ENCODE data around the gene ABHD17C. TPM values are rescaled to one million over a fixed set of nuclear protein-coding genes. Genes with fewer than 3 reads are reported as not detected.

The ABHD17C gene
- total and polyA plus RNA-seq, 2 experiments from 2014 or later = 11.3 to 23.8 TPM

GRCh38 chr15:80654299-80654698 lies 40.8 kb upstream of the ABHD17C start:
- peak; percentile 27 for DNase-seq (ENCODE audit: low spot score)
- TF ChIP-seq ZNF462 (CRISPR knock-in tag; IDR thresholded peaks at IDR 0.05) (peak; percentile 55), STAT1 (IDR thresholded peaks at IDR 0.05; ENCODE audit: unreplicated experiment) (no peak)
- Histone ChIP-seq H3K4me1 (ENCODE audit: insufficient read depth) (no peaks in the 10 kb centered on the region), H3K79me2 (replicated peaks; ENCODE audit: insufficient read depth) (no peaks in the 10 kb centered on the region), H3K27me3 (ENCODE audit: insufficient read depth) (no peaks in the 10 kb centered on the region), H3F3A (replicated peaks; ENCODE audit: low read depth) (no peaks in the 10 kb centered on the region), H3K9me2 (ENCODE audit: insufficient read depth) (no peaks in the 10 kb centered on the region), H3K4me3 (no peak overlapping the region), H3K36me3 (ENCODE audit: insufficient read depth) (no peaks in the 10 kb centered on the region), H2AFZ (no peak overlapping the region), H3K27ac (ENCODE audit: low read depth) (no peak overlapping the region), H3K4me2 (no peak overlapping the region), H4K20me1 (replicated peaks; ENCODE audit: insufficient read depth) (no peaks in the 10 kb centered on the region)
- Mint-ChIP-seq H3K27me3 (ENCODE audit: insufficient read depth, low read depth, poor library complexity) (peaks cover 2% of the 10 kb centered on the region), H3K36me3 (ENCODE audit: low read depth) (peaks cover 4% of the 10 kb centered on the region; the same call in 2 of the 3 replicates), H3K27ac (no peak overlapping the region), H3K4me1 (peaks cover 4% of the 10 kb centered on the region; the same call in 2 of the 3 replicates), H3K4me3 (no peak overlapping the region), H3K9me3 (peaks cover 18% of the 10 kb centered on the region)
- peak; percentile 47; the same call in 2 of the 3 replicates for ATAC-seq

- Mint-ChIP-seq H3K36me3 (ENCODE audit: low read depth) (no peaks in the 10 kb centered on the region), H3K9me3 (no peaks in the 10 kb centered on the region), H3K27ac (no peak overlapping the region), H3K4me3 (no peak overlapping the region), H3K4me1 (peaks cover 6% of the 10 kb centered on the region; the same call in 2 of the 3 replicates), H3K27me3 (ENCODE audit: insufficient read depth, low read depth, poor library complexity) (no peaks in the 10 kb centered on the region)
- no peaks in the 10 kb centered on the region for H3K9me2 ChIP-seq (ENCODE audit: insufficient read depth)
- H4K20me1 ChIP-seq (replicated peaks; ENCODE audit: insufficient read depth) = no peaks in the 10 kb centered on the region
- no peaks in the 10 kb centered on the region for H3F3A ChIP-seq (replicated peaks; ENCODE audit: low read depth)
- ATAC-seq (no peak), DNase-seq (ENCODE audit: low spot score) (no peak)
- no peak overlapping the region for H3K4me3 ChIP-seq
- H3K36me3 ChIP-seq (ENCODE audit: insufficient read depth) = no peaks in the 10 kb centered on the region
- H3K4me1 ChIP-seq (ENCODE audit: insufficient read depth) = no peaks in the 10 kb centered on the region
- no peaks in the 10 kb centered on the region for H3K79me2 ChIP-seq (replicated peaks; ENCODE audit: insufficient read depth)
- no peak overlapping the region for H2AFZ ChIP-seq
- H3K27ac ChIP-seq (ENCODE audit: low read depth) = no peak overlapping the region
- no peaks in the 10 kb centered on the region for H3K27me3 ChIP-seq (ENCODE audit: insufficient read depth)
- no peak overlapping the region for H3K4me2 ChIP-seq
- TF ChIP-seq JUNB (IDR thresholded peaks at IDR 0.05; ENCODE audit: unreplicated experiment) (no peak), CREB1 (CRISPR knock-in tag; IDR thresholded peaks at IDR 0.05; ENCODE audit: low read depth) (no peak), CTCF (conservative IDR thresholded peaks at IDR 0.05; ENCODE audit: low read depth in 2 of 2) (no peak), ETS1 (IDR thresholded peaks at IDR 0.05) (no peak), POLR2AphosphoS5 (IDR thresholded peaks at IDR 0.05; ENCODE audit: low read depth) (no peak), STAT1 (IDR thresholded peaks at IDR 0.05; ENCODE audit: unreplicated experiment) (no peak), EZH2 (IDR thresholded peaks at IDR 0.05; ENCODE audit: low read depth, unreplicated experiment) (no peak), EZH2phosphoT487 (IDR thresholded peaks at IDR 0.05; ENCODE audit: unreplicated experiment) (no peak), NANOG (IDR thresholded peaks at IDR 0.05; ENCODE audit: borderline replicate concordance) (no peak)
Measured at GRCh38 chr15:80659375-80659774, 35.7 kb upstream of the ABHD17C start.
